CD4-positive, alpha-beta T cell treated with Interleukin-15 for 4 hours (primary cell): ENCODE results near the gene ZDHHC1.

Source experiments
- DNase-seq: peaks from one replicate; pipeline ENCODE4 v3.0.0-alpha.2; 2020; ENCODE audit warnings: low spot score

Gene ZDHHC1

DNA sequence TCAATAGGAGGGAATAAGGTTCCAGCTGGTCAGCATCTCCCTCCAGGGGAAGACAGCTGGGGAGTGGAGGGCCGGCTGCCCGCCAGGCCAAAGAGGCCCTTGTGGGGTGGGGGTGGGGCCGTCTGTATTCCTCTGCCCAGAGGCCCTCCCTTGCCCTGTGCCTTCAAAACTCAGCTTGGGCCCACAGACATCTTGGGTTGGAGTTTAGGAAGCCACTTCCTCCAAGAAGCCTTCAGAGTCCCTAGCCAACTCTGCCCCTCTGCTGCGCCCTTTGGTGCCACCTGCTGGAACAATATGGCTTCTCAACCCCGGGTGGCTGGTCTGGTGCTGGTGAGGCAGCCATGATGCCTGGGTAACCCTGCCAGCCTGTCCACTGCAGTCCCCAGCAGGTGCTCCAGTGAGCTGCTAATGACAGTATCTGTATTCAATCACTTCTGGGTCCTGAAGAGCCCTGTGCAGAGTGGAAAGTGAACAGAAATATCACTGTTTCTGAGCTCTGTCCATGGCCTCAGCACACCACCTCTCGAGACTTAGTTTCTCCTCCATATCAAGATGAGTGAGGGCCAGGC lies 31.3 kb upstream of the ZDHHC1 start:
- peak; percentile 49 for DNase-seq

DNA sequence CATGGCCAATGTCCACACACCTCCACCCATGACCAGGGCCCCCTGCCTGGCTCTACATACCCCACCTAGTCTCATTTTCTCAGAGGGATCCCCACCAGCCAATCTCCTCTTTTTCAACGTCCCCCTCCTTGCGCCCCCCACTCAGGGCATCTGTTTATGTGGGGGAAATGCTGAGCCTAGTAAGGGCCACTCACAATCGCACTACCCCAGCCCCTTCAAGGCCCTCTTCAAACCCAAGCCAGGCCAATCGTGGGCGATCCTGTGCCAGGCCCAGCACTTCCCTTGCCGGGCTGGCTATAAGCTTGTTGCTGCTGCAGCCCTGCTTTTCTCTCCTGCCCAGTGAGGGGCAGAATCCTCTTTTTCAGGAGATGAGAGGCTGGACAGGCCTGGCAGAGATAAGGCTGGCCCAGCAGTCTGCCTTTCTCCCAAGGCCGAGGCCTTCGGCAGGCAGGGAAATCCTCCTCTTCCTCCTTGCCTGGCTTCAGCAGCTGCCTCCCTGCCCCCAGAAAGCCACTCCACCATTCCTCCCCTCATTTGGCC lies 30.8 kb upstream of the ZDHHC1 start:
- DNase-seq: no peak

GRCh38 chr16:67445913-67446907 lies 29.9 kb upstream of the ZDHHC1 start:
- no peak for DNase-seq

DNA sequence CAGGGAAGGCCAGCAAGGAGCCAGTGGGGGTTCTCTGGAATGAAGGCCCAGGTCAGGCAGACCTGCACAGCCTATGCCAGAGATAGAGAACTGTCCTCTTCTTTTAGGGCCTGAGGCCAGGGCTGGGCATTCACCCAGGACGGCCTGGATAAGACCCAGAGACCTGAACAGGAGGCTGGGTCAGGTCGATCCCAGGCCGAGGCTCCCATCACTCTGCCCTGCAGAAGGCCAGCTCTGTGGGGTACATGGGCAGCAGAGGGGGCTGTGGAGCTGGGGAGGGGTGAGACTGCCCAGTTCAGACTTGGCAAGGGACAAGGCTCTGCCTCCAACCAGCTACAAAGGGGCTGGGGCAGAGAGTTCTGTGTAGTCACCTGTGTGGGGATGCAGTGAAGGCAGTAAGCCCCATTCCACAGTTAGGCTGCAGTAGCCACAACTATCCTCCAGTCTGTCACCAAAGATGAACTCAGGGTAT lies 29.2 kb upstream of the ZDHHC1 start:
- DNase-seq: no peak

GRCh38 chr16:67445126-67445426 lies 28.8 kb upstream of the ZDHHC1 start:
- DNase-seq: no peak

DNA sequence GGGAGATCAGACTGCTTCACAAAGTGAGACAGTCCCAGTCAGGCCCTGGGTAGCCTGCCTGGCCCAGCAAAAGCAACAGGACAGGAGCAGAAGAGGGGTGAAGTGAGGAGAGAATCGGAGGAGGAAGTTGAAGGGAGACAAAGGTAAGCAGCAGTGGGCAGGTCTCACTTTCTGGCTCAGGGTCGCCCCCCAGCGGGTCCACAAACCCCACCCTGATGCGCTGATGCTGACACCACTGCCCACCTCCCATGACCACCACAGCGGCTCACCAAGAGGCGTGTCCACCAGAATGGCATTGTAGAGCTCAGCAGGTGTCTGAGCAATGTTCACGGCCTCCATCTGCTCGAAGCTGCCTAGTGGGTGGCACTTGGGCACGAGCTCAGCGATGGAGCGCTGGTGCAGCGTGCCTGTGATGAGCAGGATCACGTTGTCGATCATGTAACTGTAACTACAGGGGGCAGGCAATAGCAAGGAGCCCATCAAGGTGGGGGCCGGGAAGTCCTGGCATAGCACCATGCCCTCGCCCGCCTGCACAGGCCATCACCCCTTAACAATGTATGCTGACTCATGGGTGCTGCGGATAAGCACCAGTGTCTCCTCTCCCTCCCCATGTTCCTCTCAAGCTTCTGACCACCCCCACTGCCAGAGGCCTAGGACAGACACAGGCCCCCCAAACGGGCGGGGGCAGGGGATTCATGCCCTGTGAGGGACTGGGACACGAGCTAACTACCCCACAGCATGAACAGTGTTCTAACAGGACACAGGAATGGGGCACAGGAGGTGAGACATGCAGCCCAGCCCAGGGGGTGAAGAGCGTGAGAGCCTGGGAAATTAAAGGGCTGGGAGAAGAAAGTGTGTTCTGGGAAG lies 28.2 kb upstream of the ZDHHC1 start:
- no peak for DNase-seq

DNA sequence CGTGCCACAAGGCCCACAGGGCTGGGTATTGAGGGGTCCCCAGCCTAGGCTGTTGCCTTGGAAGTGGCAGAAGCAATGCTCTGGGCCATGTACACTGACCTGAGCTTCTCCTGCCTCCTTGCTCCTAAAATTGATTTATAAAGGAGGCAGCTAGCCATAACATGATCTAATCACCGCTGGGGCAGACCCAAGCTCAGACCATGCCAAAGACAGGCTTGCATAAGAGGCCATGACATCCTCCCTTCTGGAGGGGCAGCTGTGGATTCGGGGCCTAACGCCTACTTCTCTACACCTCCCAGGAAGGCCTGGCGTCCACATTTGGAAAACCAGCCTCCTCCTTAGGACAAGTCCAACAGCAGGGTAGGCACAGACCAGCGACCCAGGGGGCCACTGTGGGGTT lies 27.0 kb upstream of the ZDHHC1 start:
- no peak for DNase-seq

- DNase-seq: no peak
Measured at GRCh38 chr16:67442581-67443255, 26.4 kb upstream of the ZDHHC1 start.

- DNase-seq: no peak
Measured at GRCh38 chr16:67441907-67442306, 25.6 kb upstream of the ZDHHC1 start.

DNA sequence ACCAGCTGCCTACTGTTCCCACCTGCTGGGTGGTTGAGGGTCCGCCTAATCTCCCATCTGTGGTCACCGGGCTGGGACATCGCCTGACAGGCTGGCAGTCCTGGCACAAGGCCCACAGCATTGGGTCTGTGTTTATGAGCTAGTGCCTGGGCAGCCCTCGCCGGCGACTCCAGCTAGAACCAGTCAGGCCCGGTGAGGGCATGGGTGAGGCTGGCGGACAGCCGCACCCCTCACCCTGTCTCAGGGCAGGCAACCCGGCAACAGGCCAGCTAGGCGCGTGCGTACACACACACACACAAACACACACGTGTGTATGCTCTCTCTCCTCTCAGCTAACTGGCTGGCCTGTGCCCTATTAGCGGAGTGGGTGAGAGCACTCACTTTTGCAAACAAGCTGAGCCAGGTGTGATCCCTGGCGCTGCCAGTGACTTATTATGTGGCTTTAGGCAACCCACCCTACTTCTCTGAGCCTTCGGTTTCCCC lies 25.0 kb upstream of the ZDHHC1 start:
- DNase-seq: no peak

DNA sequence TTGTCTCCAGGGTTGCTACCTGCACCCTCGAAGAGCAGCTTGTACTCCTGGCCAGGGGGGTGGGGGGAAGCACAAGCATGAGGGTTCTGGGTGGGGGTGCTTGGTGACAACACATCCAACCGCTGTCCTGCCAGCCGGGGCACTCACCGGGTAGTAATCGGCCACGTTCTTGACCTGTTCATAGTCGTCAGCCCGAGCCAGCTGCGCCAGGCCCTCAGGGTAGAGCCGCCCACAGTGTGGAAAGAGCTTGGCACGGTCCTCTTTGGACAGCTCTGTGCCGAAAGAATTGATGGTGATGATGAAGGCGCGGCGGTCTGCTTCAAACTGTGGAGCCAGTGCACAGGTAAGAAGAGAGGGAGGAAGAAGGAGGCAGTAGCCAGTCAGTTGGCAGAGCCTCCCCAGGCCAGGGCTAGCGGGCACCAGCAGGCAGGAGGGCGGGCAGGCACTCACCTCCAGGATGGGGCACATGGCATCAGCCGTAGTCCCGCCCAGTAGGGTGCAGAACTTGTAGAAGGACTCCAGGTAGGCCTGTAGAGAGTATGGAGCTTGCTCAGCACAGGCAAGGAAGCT lies 22.6 kb upstream of the ZDHHC1 start:
- no peak for DNase-seq

DNA sequence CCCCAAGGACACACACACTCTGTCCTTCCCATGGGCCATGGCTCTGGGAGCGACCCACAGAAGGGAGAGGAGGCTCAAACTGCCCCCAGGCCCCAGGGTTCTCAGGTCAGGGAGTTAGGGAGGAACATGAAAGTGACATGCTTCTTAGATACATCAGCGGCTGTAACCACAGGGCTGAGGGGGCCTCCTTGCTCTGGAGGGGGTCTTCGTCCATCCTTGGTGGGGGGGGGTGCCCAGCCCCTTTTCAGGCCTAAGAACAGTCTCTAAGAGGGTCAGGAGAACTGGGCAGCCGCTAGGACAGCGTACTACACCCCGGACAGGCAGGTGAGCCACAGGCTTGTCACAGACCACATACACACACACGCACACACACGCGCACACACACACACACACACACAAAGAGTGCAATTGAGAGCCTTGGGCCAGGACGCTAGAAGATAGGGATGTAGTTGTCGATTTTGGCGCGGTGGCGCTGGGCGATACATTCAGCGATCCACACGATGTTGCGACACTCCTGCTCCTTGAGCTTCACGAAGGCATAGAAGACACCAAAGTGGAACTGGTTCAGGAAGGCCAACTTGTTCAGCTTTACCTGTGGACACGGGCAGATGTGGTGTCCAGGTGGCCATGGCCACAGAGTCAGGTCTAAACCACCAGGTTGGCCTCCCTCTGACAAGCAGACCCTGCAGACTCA lies 22.0 kb upstream of the ZDHHC1 start:
- no peak for DNase-seq

GRCh38 chr16:67437513-67437912 lies 21.2 kb upstream of the ZDHHC1 start:
- no peak for DNase-seq

DNA sequence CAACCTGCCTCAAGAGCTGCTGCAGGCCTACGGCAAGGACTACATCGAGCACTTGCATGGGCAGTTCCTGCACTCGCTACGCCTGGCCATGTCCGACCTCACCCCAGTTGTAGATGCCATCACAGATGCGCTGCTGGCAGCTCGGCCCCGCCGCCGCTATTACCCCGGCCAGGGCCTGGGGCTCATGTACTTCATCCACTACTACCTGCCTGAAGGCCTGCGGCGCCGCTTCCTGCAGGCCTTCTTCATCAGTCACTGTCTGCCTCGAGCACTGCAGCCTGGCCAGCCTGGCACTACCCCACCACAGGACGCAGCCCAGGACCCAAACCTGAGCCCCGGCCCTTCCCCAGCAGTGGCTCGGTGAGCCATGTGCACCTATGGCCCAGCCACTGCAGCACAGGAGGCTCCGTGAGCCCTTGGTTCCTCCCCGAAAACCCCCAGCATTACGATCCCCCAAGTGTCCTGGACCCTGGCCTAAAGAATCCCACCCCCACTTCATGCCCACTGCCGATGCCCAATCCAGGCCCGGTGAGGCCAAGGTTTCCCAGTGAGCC lies 20.4 kb upstream of the ZDHHC1 start:
- no peak for DNase-seq

DNA sequence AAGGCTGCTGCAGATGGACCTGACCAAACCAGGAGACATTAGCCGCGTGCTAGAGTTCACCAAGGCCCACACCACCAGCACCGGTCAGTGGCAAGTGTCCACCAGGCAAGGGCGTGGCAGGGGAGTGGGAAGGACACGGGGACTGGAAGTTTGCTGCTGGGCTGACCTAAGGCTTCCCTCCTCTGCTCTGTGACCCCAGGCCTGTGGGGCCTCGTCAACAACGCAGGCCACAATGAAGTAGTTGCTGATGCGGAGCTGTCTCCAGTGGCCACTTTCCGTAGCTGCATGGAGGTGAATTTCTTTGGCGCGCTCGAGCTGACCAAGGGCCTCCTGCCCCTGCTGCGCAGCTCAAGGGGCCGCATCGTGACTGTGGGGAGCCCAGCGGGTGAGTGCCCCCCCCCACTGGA lies 19.5 kb upstream of the ZDHHC1 start:
- DNase-seq: no peak

DNA sequence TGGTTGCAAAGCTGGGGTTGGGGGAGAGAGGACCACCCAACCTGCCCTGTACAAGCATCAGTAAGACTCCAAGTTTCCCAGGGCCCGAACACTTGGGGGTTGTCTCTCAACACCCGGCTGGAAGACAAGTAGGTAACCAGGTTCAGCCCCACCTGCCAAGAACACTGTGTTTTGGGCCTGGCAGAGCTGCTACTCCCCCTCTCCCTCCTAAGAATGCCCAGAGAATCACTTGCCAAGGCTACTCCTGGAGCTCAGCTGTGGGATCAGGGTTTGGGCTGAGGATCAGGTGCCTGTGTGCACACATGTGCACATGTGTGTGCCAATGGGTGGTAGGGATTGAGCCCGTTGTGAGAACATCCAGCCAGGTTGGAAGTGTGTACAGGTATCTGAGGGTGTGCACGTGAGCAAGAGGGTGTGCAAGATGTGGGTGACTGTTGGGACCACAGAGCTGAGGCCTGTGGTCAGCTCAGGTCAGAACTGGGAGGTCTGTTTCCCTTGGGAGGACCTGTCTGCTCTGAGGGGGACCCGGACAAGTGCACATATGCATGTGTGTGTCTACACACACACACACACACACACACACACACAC lies 16.9 kb upstream of the ZDHHC1 start:
- no peak for DNase-seq

- no peak for DNase-seq
Measured at GRCh38 chr16:67432506-67432890, 16.2 kb upstream of the ZDHHC1 start.

DNA sequence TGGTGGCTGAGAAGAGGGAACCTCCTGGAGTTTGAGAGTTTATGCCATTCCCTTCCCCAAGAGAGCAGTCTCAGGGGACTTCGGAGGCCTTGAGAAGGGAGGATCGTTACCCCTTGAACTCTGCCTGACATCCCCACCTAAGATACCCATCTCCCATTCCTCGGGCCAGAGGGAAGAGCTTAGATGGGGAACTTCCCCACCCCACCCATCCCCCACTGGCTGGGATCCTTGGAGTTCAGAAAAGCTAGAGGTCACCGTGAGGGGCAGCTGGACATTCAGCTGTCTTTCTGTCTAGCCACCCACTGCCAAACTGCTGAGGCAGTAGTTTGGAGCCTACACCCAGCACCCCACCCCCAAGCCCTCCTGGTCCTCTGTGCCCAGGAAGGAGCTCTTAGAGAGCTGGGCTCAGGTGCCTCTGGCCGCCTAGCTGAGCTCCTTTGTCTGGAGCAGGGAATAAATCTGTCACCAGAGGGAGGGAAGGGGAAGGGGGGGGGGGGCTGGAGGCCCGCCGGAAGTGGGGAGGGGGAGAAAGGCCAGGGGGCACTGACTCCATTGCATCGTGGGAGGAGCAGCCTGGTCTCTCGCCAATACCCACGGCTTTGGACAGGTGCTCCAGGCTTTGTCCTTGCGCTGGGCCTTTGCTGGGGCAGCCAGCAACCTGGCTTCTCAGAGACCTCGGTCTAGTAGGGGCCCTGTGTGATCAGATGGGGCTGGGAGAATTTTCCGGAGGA lies 15.7 kb upstream of the ZDHHC1 start:
- no peak for DNase-seq
